Erythroblast (primary cell): ENCODE data around the gene TGIF1.
A peak's percentile ranks its signal among the peaks of the same experiment; 100 is the strongest.

Experiments used
- DNase-seq, 2 experiments: peaks; one replicate each; lab custom pipeline; 2025; lab: John Stamatoyannopoulos, UW
- GATA1 ChIP-seq: IDR thresholded peaks from 2 replicates; pipeline ENCODE4 v1.6.1; 2011; ENCODE audit warnings: low read depth, mild to moderate bottlenecking, control low read depth, low read length, moderate library complexity
- POLR2A ChIP-seq: IDR thresholded peaks from 2 replicates; pipeline ENCODE4 v1.6.1; 2011; ENCODE audit warnings: mild to moderate bottlenecking, low read length

The TGIF1 gene

DNA sequence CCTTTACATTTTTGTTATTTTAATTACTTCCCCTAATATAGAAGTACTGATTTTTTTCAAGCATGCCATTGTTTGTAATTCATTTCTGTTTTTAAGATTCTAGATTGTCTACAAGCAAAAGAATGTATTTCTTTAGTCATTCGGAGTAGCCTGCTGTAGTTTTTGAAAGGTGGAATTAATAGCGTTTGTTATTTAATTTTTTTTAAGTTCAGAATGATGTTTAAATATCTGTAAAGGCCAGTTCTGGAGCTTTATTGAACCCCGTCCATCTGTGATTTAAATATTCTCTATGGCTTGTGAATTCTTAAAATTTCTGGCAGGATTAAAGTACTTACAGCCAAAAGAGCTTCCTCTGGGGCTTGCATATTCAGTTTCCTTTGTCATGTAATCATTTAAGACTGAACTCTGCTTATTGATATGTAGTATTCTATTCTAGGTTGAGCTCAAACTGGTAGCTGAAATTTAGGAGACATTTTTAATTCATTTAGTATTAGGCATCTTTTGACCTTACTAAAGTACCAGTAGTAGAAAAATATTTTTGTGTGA is 5.2 kb downstream of the TGIF1 start:
- DNase-seq, result no peak
- TF ChIP-seq GATA1 (no peak), POLR2A (peak; percentile 4)

- TF ChIP-seq POLR2A, result peak; percentile 7
- TF ChIP-seq GATA1, result no peak
- DNase-seq, result no peak
These were observed 6.1 kb downstream of the TGIF1 start for GRCh38 chr18:3455907-3456685.

DNA sequence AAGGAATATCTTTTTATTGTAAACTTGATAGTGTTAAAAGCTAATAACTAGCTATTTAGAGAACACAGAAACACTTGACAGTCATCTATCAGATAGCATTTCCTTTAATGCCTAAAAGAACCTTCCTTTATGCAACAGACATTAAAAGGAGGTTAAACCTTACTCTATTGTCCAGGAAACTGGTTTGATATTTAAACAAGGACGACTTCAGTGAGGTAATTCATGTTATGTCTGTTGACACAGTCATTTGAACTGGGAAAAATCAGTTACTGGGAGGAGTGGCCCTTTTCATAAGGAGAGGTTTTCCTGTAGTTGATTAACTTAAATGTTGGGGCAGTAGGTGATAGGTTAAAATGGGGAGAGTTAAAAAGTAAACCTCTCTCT is 6.7 kb downstream of the TGIF1 start:
- no peak for DNase-seq
- TF ChIP-seq GATA1, result no peak
- TF ChIP-seq POLR2A, result no peak

- TF ChIP-seq GATA1, result no peak
- TF ChIP-seq POLR2A, result no peak
These were observed 7.3 kb downstream of the TGIF1 start for GRCh38 chr18:3457261-3457724.

GRCh38 chr18:3458378-3458777 is 8.4 kb downstream of the TGIF1 start:
- TF ChIP-seq GATA1 (no peak), POLR2A (no peak)
- no peak for DNase-seq

More at GRCh38 chr18:3457261-3457724, 7.3 kb downstream of the TGIF1 start:
- no peak for DNase-seq

- DNase-seq, result no peak
- no peak for TF ChIP-seq GATA1
- no peak for TF ChIP-seq POLR2A
These were observed 9.2 kb downstream of the TGIF1 start for GRCh38 chr18:3458952-3459853.

- no peak for DNase-seq
- TF ChIP-seq GATA1, result no peak
- no peak for TF ChIP-seq POLR2A
These were observed 10.9 kb downstream of the TGIF1 start for GRCh38 chr18:3460823-3461398.

DNA sequence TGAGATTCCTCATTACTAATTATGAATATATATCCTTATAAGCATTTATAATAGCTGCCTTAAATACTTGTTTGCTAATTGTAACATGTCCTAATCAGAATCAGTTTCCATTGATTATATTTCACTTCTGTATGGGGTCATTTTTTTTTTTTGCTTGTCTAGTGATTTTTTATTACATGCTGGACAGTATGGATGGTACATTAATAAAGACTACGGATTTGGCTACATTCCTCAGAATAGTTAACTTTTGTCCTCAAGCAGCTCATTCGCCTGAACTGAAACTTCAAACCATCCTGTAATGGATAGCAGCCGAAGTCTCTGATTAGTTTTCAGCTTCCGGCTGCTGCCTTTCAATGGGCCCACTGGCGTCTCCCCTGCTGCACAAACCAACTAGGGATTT is 11.7 kb downstream of the TGIF1 start:
- DNase-seq, result no peak
- no peak for TF ChIP-seq GATA1
- no peak for TF ChIP-seq POLR2A

GRCh38 chr18:3463051-3463450 is 13.1 kb downstream of the TGIF1 start:
- TF ChIP-seq GATA1, result no peak
- TF ChIP-seq POLR2A, result no peak
- DNase-seq, result no peak

GRCh38 chr18:3466045-3466444 is 16.1 kb downstream of the TGIF1 start:
- TF ChIP-seq GATA1, result no peak
- no peak for TF ChIP-seq POLR2A
- DNase-seq, result no peak

DNA sequence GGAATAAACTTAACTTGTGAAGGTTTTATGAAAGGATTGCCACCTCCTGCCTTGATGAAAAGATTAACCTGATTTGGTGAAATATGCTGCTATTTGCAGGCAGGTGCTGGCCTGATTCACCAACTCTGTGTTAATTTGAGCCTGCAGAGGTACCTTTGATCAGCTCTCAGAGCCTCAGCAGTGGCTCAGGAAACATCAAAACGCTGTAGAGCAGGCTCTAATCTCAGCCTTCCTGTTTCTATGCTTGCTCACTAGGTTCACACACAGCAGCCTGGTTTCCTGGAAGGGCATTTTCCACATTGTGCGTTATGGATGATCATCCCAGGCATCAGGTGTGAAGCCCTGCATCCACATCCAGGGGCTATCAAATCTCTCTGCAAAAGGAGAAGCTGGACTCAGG is 16.9 kb downstream of the TGIF1 start:
- no peak for TF ChIP-seq POLR2A
- TF ChIP-seq GATA1, result no peak
- DNase-seq, result no peak

DNA sequence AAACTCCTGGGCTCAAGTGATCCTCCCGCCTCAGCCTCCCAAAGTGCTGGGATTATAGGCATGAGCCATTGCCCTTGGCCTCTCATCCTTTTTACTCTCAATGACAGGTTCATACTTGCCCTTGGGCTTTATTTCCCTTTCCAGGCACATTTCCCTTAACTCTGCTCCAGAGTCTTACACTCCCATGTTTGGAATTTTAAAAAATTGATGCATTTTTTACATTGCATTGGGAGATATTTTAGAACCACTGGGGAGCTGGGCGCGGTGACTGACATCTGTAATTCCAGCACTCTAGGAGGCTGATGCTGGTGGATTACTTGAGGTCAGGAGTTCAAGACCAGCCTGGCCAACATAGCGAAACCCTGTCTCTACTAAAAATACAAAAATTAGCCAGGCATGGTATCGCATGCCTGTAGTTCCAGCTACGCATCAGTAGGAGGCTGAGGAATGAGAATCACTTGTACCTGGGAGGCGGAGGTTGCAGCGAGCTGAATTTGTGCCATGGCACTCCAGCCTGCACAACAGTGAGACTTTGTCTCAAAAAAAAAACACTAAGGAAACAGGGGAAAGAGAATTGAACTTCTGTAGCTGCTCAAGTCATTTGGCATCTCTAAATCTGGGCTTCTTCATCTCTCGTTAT is 18.2 kb downstream of the TGIF1 start:
- TF ChIP-seq GATA1, result no peak
- TF ChIP-seq POLR2A, result no peak
- no peak for DNase-seq

DNA sequence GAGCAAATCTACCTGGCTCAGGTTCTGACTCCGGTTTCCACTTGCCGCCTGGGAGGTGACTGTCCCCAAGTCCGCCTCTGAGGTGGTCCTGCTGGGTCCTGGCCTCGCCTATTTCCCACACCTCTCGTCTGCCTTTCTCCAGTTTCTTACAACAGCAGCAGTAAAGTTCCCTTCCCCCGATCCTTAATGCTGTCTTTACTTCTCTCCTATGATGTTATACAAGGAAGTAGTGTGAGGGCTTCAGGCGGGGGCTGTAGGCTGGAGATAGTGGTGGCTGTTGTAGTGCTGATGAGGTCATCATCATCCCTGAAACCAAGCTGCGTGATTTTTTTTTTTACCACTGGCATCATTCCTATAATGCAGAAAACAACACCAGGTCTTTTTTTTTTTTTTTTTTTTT is 18.9 kb downstream of the TGIF1 start:
- TF ChIP-seq GATA1 (no peak), POLR2A (no peak)

More for the DNA sequence above, 18.9 kb downstream of the TGIF1 start:
- DNase-seq, result peak in 1 of 2 experiments; percentile 53
